ENCODE measurements around the gene BABAM1.
A peak's percentile ranks its signal among the peaks of the same experiment; 100 is the strongest.

Gene BABAM1

GRCh38 chr19:17266975-17267788 lies at the start of gene BABAM1:
Gene BABAM1, plus strand, starts transcription at chr19:17267443. Its CDS starts 1,364 bp downstream, at chr19:17268807.
- H3K27ac ChIP-seq (ENCODE audit: low read depth, low read length), result peak within 1 kb of the TSS; percentile 82
- H3K27me3 ChIP-seq (ENCODE audit: control insufficient read depth, insufficient read depth, low read length), result no peaks in the 10 kb centered on the region
- peaks cover 28% of the 10 kb centered on the region for H3K36me3 ChIP-seq (ENCODE audit: control insufficient read depth, insufficient read depth, low read length)
- peak within 1 kb of the TSS; percentile 95 for H3K4me3 ChIP-seq (ENCODE audit: low read depth, low read length)
- H3K9me3 ChIP-seq (ENCODE audit: control insufficient read depth, insufficient read depth, low read length), result no peaks in the 10 kb centered on the region
- peaks cover 6% of the 10 kb centered on the region; the same call in 1 of the 2 replicates for H3K4me1 ChIP-seq (ENCODE audit: control insufficient read depth, insufficient read depth, low read length)
- H3K9ac ChIP-seq (ENCODE audit: low read depth, low read length), result peak within 1 kb of the TSS; percentile 86

- H3K27me3 ChIP-seq (ENCODE audit: control insufficient read depth, insufficient read depth, low read length), result no peaks in the 10 kb centered on the region
- H3K4me1 ChIP-seq (ENCODE audit: control insufficient read depth, insufficient read depth, low read length), result peaks cover 6% of the 10 kb centered on the region
Measured at GRCh38 chr19:17219286-17219685, 48.0 kb upstream of the BABAM1 start.

GRCh38 chr19:17220207-17220758 lies 47.0 kb upstream of the BABAM1 start:
- Histone ChIP-seq H3K9me3 (ENCODE audit: control insufficient read depth, insufficient read depth, low read length) (no peaks in the 10 kb centered on the region), H3K36me3 (ENCODE audit: control insufficient read depth, insufficient read depth, low read length) (peaks cover 6% of the 10 kb centered on the region), H3K27me3 (ENCODE audit: control insufficient read depth, insufficient read depth, low read length) (no peaks in the 10 kb centered on the region), H3K9ac (ENCODE audit: low read depth, low read length) (no peak overlapping the region), H3K4me1 (ENCODE audit: control insufficient read depth, insufficient read depth, low read length) (no peaks in the 10 kb centered on the region), H3K27ac (ENCODE audit: low read depth, low read length) (no peak overlapping the region), H3K4me3 (ENCODE audit: low read depth, low read length) (no peak overlapping the region)

More at GRCh38 chr19:17219286-17219685, 48.0 kb upstream of the BABAM1 start:
- peaks cover 6% of the 10 kb centered on the region for H3K36me3 ChIP-seq (ENCODE audit: control insufficient read depth, insufficient read depth, low read length)
- no peak overlapping the region for H3K4me3 ChIP-seq (ENCODE audit: low read depth, low read length)
- no peak overlapping the region for H3K27ac ChIP-seq (ENCODE audit: low read depth, low read length)
- H3K9me3 ChIP-seq (ENCODE audit: control insufficient read depth, insufficient read depth, low read length), result no peaks in the 10 kb centered on the region
- H3K9ac ChIP-seq (ENCODE audit: low read depth, low read length), result no peak overlapping the region

GRCh38 chr19:17225053-17225452 lies 42.2 kb upstream of the BABAM1 start:
- Histone ChIP-seq H3K4me1 (ENCODE audit: control insufficient read depth, insufficient read depth, low read length) (no peaks in the 10 kb centered on the region), H3K9ac (ENCODE audit: low read depth, low read length) (no peak overlapping the region), H3K27me3 (ENCODE audit: control insufficient read depth, insufficient read depth, low read length) (no peaks in the 10 kb centered on the region), H3K4me3 (ENCODE audit: low read depth, low read length) (no peak overlapping the region), H3K9me3 (ENCODE audit: control insufficient read depth, insufficient read depth, low read length) (no peaks in the 10 kb centered on the region), H3K36me3 (ENCODE audit: control insufficient read depth, insufficient read depth, low read length) (0 out of 2 replicates have a peak, but pooled peaks cover 6% of the 10 kb centered on the region), H3K27ac (ENCODE audit: low read depth, low read length) (no peak overlapping the region)

- H3K27me3 ChIP-seq (ENCODE audit: control insufficient read depth, insufficient read depth, low read length), result no peaks in the 10 kb centered on the region
- peak within 1 kb of the TSS; percentile 58; the same call in 1 of the 2 replicates for H3K9ac ChIP-seq (ENCODE audit: low read depth, low read length)
- H3K36me3 ChIP-seq (ENCODE audit: control insufficient read depth, insufficient read depth, low read length), result peaks cover 14% of the 10 kb centered on the region; the same call in 1 of the 2 replicates
- H3K4me3 ChIP-seq (ENCODE audit: low read depth, low read length), result peak within 1 kb of the TSS; percentile 85
- H3K9me3 ChIP-seq (ENCODE audit: control insufficient read depth, insufficient read depth, low read length), result no peaks in the 10 kb centered on the region
- H3K27ac ChIP-seq (ENCODE audit: low read depth, low read length), result peak within 1 kb of the TSS; percentile 98
- no peaks in the 10 kb centered on the region for H3K4me1 ChIP-seq (ENCODE audit: control insufficient read depth, insufficient read depth, low read length)
Measured at GRCh38 chr19:17226002-17226933, 41.0 kb upstream of the BABAM1 start, which contains the start of gene OCEL1. Gene OCEL1, plus strand, starts transcription at chr19:17226226. Its CDS starts 22 bp downstream, at chr19:17226248.

- no peaks in the 10 kb centered on the region for H3K27me3 ChIP-seq (ENCODE audit: control insufficient read depth, insufficient read depth, low read length)
- peaks cover 29% of the 10 kb centered on the region for H3K36me3 ChIP-seq (ENCODE audit: control insufficient read depth, insufficient read depth, low read length)
- H3K9me3 ChIP-seq (ENCODE audit: control insufficient read depth, insufficient read depth, low read length), result no peaks in the 10 kb centered on the region
- H3K4me3 ChIP-seq (ENCODE audit: low read depth, low read length), result no peak overlapping the region
- no peaks in the 10 kb centered on the region for H3K4me1 ChIP-seq (ENCODE audit: control insufficient read depth, insufficient read depth, low read length)
- H3K9ac ChIP-seq (ENCODE audit: low read depth, low read length), result no peak overlapping the region
- no peak overlapping the region for H3K27ac ChIP-seq (ENCODE audit: low read depth, low read length)
Measured at GRCh38 chr19:17227798-17228367, 39.4 kb upstream of the BABAM1 start.

- Histone ChIP-seq H3K4me3 (ENCODE audit: low read depth, low read length) (no peak overlapping the region), H3K4me1 (ENCODE audit: control insufficient read depth, insufficient read depth, low read length) (peaks cover 4% of the 10 kb centered on the region; the same call in 1 of the 2 replicates), H3K9me3 (ENCODE audit: control insufficient read depth, insufficient read depth, low read length) (no peaks in the 10 kb centered on the region), H3K27me3 (ENCODE audit: control insufficient read depth, insufficient read depth, low read length) (no peaks in the 10 kb centered on the region), H3K27ac (ENCODE audit: low read depth, low read length) (no peak overlapping the region), H3K9ac (ENCODE audit: low read depth, low read length) (no peak overlapping the region), H3K36me3 (ENCODE audit: control insufficient read depth, insufficient read depth, low read length) (peaks cover 42% of the 10 kb centered on the region)
Measured at GRCh38 chr19:17229890-17230289, 37.4 kb upstream of the BABAM1 start.

- H3K9ac ChIP-seq (ENCODE audit: low read depth, low read length), result no peak overlapping the region
- no peaks in the 10 kb centered on the region for H3K9me3 ChIP-seq (ENCODE audit: control insufficient read depth, insufficient read depth, low read length)
- no peak overlapping the region for H3K4me3 ChIP-seq (ENCODE audit: low read depth, low read length)
- peaks cover 13% of the 10 kb centered on the region; the same call in 1 of the 2 replicates for H3K4me1 ChIP-seq (ENCODE audit: control insufficient read depth, insufficient read depth, low read length)
- peaks cover 42% of the 10 kb centered on the region for H3K36me3 ChIP-seq (ENCODE audit: control insufficient read depth, insufficient read depth, low read length)
- H3K27me3 ChIP-seq (ENCODE audit: control insufficient read depth, insufficient read depth, low read length), result no peaks in the 10 kb centered on the region
- no peak overlapping the region for H3K27ac ChIP-seq (ENCODE audit: low read depth, low read length)
Measured at GRCh38 chr19:17232258-17232657, 35.0 kb upstream of the BABAM1 start.

- peaks cover 13% of the 10 kb centered on the region; the same call in 1 of the 2 replicates for H3K4me1 ChIP-seq (ENCODE audit: control insufficient read depth, insufficient read depth, low read length)
Measured at GRCh38 chr19:17234911-17235299, 32.3 kb upstream of the BABAM1 start.

GRCh38 chr19:17235300-17235970 lies 31.8 kb upstream of the BABAM1 start:
- Histone ChIP-seq H3K27ac (ENCODE audit: low read depth, low read length) (peak overlapping the region; percentile 89), H3K27me3 (ENCODE audit: control insufficient read depth, insufficient read depth, low read length) (no peaks in the 10 kb centered on the region), H3K4me1 (ENCODE audit: control insufficient read depth, insufficient read depth, low read length) (peaks cover 13% of the 10 kb centered on the region; the same call in 1 of the 2 replicates), H3K9ac (ENCODE audit: low read depth, low read length) (peak overlapping the region; percentile 53), H3K36me3 (ENCODE audit: control insufficient read depth, insufficient read depth, low read length) (peaks cover 52% of the 10 kb centered on the region), H3K4me3 (ENCODE audit: low read depth, low read length) (peak overlapping the region; percentile 75), H3K9me3 (ENCODE audit: control insufficient read depth, insufficient read depth, low read length) (no peaks in the 10 kb centered on the region)

More at GRCh38 chr19:17234911-17235299, 32.3 kb upstream of the BABAM1 start:
- Histone ChIP-seq H3K27ac (ENCODE audit: low read depth, low read length) (peak overlapping the region; percentile 89), H3K9ac (ENCODE audit: low read depth, low read length) (peak overlapping the region; percentile 53; the same call in 1 of the 2 replicates), H3K27me3 (ENCODE audit: control insufficient read depth, insufficient read depth, low read length) (no peaks in the 10 kb centered on the region), H3K36me3 (ENCODE audit: control insufficient read depth, insufficient read depth, low read length) (peaks cover 51% of the 10 kb centered on the region), H3K9me3 (ENCODE audit: control insufficient read depth, insufficient read depth, low read length) (no peaks in the 10 kb centered on the region), H3K4me3 (ENCODE audit: low read depth, low read length) (peak overlapping the region; percentile 75)
